HG03521 (cell line): Measurements from ENCODE around the gene ZNF286A.
"Not testable (repeated sequence)": the region's sequence is repeated elsewhere in the genome, so short reads cannot be mapped to it uniquely, and the experiment has no call there.

Experiments used
- ATAC-seq: cut with Tn5 transposase; IDR thresholded peaks from one replicate; pipeline ENCODE4 v1.9.1; 2021; ENCODE audit warnings: mild to moderate bottlenecking, moderate library complexity; ENCODE audit not compliant: unreplicated experiment

The ZNF286A gene

DNA sequence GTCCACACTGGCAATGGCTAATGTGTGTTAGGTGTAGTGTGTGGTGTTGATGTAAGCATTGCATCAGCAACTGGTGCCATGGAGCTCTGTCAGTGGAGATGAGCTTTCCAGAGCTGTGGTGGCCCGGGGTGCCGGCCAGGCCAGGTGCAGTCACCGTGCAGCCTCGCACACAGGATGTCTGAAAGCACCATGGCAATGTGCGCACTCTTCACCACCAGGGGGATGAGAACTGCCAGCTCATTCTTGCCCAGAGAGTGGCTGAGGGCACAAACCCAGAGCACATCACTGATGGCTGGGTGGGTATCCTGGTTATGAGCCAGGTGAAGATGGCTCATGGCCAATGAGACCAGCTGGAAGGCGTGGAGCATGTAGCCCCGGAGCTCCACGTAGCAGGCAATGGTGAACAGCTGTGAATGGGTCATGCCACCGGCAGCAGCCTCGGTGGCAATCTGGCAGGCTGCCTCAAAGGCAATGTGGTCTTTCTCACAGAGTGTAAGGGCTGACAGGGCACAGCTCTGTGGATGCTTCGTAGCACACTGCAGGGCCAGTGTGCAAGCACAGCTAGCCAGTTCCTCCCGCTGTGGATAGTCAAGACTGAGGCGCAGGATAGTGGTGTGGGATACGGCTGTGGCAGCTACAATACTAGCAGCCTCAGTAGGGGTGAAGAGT lies 69.4 kb downstream of the ZNF286A start:
- ATAC-seq: not testable (repeated sequence)
